HepG2 (cell line): Measurements from ENCODE around the gene UTS2R. TPM values are rescaled to one million over a fixed set of nuclear protein-coding genes. Genes with fewer than 3 reads are reported as not detected.

Source experiments
- CHCHD3 ChIP-seq: sonication (generic); formaldehyde crosslinking; IDR thresholded peaks from 2 replicates; pipeline ENCODE4 v1.8.0; 2022; ENCODE audit warnings: mild to moderate bottlenecking, missing genetic modification reagents, moderate library complexity
- FOXP1 ChIP-seq, 2 experiments: fragments of 450-650 bp in 1 of 2; IDR thresholded peaks; 2 replicates each; pipeline ENCODE4 v1.6.1; 2017 to 2018; ENCODE audit warnings: antibody characterized with exemption in 1 of 2
- GABPA ChIP-seq, 2 experiments: IDR thresholded peaks; 2 replicates each; pipeline ENCODE4 v1.6.1; 2011 to 2016; ENCODE audit warnings: low read depth in 2 of 2, low read length in 1 of 2, missing biosample characterization in 1 of 2, missing genetic modification characterization in 1 of 2
- HOXD1 ChIP-seq: sonication (generic); formaldehyde crosslinking; IDR thresholded peaks from 2 replicates; pipeline ENCODE4 v1.5.0; 2020; ENCODE audit warnings: missing genetic modification reagents
- MEIS2 ChIP-seq: sonication (generic); formaldehyde crosslinking; IDR thresholded peaks from 2 replicates; pipeline ENCODE4 v1.9.0; 2021; ENCODE audit warnings: mild to moderate bottlenecking, missing genetic modification reagents
- NRL ChIP-seq: sonication (generic); formaldehyde crosslinking; IDR thresholded peaks from 2 replicates; pipeline ENCODE4 v1.5.0; 2020; ENCODE audit warnings: missing genetic modification reagents, mild to moderate bottlenecking, moderate library complexity, borderline replicate concordance
- SAP130 ChIP-seq: IDR thresholded peaks from 2 replicates; pipeline ENCODE4 v1.6.1; 2016; ENCODE audit warnings: low read depth
- SATB2 ChIP-seq: sonication (generic); formaldehyde crosslinking; IDR thresholded peaks from 2 replicates; pipeline ENCODE4 v1.5.0; 2020; ENCODE audit warnings: missing genetic modification reagents
- SMC3 ChIP-seq: IDR thresholded peaks from 2 replicates; pipeline ENCODE4 v1.6.1; 2011; ENCODE audit warnings: low read length, improper control_type of control experiment
- SRY ChIP-seq: sonication (generic); formaldehyde crosslinking; IDR thresholded peaks from 2 replicates; pipeline ENCODE4 v1.8.0; 2022; ENCODE audit warnings: mild to moderate bottlenecking, missing genetic modification reagents
- TBX2 ChIP-seq: sonication (generic); formaldehyde crosslinking; IDR thresholded peaks from 2 replicates; pipeline ENCODE4 v1.5.0; 2020; ENCODE audit warnings: missing genetic modification reagents, mild to moderate bottlenecking, borderline replicate concordance
- ZBTB7A ChIP-seq: sonication (generic); formaldehyde crosslinking; IDR thresholded peaks from 2 replicates; pipeline ENCODE4 v1.8.0; 2022; ENCODE audit warnings: mild to moderate bottlenecking, missing genetic modification reagents
- ZNF335 ChIP-seq: sonication (generic); formaldehyde crosslinking; IDR thresholded peaks from 2 replicates; pipeline ENCODE4 v1.4.0; 2020; ENCODE audit warnings: missing genetic modification reagents
- polyA plus RNA-seq, 8 experiments: library from polyadenylated mRNA; depleted of rRNA in 3 of 8; stranded (reverse) in 7 of 8; unstranded in 1 of 8; fragments of >200 nt; fragmentation: Illumina TruSeq in 4 of 8; extraction: Trizol in 4 of 8; gene quantifications; 2 replicates each; pipeline versions ENCODE4 v1.2.1 to v1.2.3, GENCODE V29; 2011 to 2016; ENCODE audit warnings: low read depth in 4 of 8, missing spikeins in 1 of 8, mixed read lengths in 1 of 8; ENCODE audit not compliant: insufficient read depth in 1 of 8
- total RNA-seq, 5 experiments: library from RNA; depleted of rRNA; stranded (reverse); fragments of >200 nt; fragmentation: Illumina TruSeq; extraction: Trizol; gene quantifications; 2 replicates each; pipeline ENCODE4 v1.2.3, GENCODE V29; 2016; ENCODE audit warnings: low read depth in 1 of 5
- TF ChIP-seq, protein P1 (sequence below): sonication (generic); formaldehyde crosslinking; IDR thresholded peaks from 2 replicates; pipeline ENCODE4 v1.8.1; 2023; ENCODE audit warnings: mild to moderate bottlenecking, moderate library complexity, missing genetic modification reagents
- TF ChIP-seq, protein P2 (sequence below): sonication (generic); formaldehyde crosslinking; IDR thresholded peaks from 2 replicates; pipeline ENCODE4 v1.4.0; 2020; ENCODE audit warnings: mild to moderate bottlenecking, low read depth, missing genetic modification reagents
- TF ChIP-seq, protein P3 (sequence below): sonication (generic); formaldehyde crosslinking; IDR thresholded peaks from 2 replicates; pipeline ENCODE4 v1.5.0; 2020; ENCODE audit warnings: mild to moderate bottlenecking, missing genetic modification reagents, moderate library complexity

Gene UTS2R
- total and polyA plus RNA-seq, 2 of the 13 experiments (the other 11 are each of a cell fraction or from before 2014, with no cell fraction given) = 0.13 to 0.15 TPM

DNA sequence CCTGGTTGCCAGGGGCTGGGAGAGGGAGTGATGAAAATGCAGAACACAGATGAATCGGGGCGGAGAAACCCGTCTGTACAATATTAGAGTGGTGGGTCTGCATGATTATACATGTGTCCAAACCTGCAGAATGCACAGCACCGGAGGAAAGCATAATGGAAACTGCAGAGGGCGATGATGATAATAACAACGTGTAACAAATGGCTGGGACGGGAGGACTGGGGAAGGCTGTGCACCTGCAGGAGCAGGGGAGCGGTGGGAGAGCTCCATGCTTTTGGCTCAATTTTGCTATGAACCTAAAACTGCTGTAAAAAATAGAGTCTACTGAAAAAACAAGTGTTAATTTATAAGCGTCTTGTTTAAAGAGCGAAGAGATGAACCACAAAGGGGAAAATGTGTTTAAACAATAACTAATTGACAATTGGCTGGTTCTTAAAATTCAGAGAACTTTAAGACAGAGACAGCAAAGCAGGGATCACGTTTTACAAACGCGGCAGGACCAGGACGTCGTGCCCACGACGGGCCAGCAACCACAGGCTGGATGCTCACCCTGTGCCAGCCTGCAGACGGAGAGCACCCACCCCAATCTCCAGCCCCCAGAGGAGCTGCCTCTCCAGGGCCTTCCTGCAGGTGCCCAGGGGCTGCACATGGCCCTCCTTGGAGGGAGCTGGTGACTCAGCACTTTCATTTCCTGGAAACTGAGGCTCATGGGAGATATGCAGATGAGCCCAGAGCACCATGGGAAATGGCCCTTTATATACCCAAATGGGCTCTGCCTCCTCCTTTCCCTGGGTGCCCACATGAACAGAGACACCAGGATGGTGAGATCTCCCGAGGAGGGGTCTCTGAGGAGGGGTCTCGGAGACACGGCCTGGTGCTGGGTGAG lies 12.9 kb upstream of the UTS2R start, which contains the start of gene TEX19 (continued):
- TF ChIP-seq SRY (CRISPR knock-in tag) (peak; percentile 46; the same call in 1 of the 2 replicates), NRL (peak; percentile 91), TBX2 (CRISPR knock-in tag) (peak; percentile 28; the same call in 1 of the 2 replicates), SATB2 (CRISPR knock-in tag) (no peak), FOXP1 (IDR thresholded peaks at IDR 0.05) (no peak), FOXP1 (CRISPR knock-in tag; IDR thresholded peaks at IDR 0.05) (no peak), CHCHD3 (CRISPR knock-in tag) (peak; percentile 51; the same call in 1 of the 2 replicates), ZNF335 (CRISPR knock-in tag) (no peak), ZBTB7A (CRISPR knock-in tag) (no peak), GABPA (IDR thresholded peaks at IDR 0.05; ENCODE audit: low read depth, low read length) (no peak), GABPA (CRISPR knock-in tag; IDR thresholded peaks at IDR 0.05; ENCODE audit: low read depth) (0 out of 2 replicates have a peak, but pooled peaks have one; percentile 5), SMC3 (peak; percentile 30), HOXD1 (CRISPR knock-in tag) (no peak), SAP130 (CRISPR knock-in tag) (peak; percentile 36; the same call in 1 of the 2 replicates), MEIS2 (CRISPR knock-in tag) (no peak)
- TF ChIP-seq, protein P1, sequence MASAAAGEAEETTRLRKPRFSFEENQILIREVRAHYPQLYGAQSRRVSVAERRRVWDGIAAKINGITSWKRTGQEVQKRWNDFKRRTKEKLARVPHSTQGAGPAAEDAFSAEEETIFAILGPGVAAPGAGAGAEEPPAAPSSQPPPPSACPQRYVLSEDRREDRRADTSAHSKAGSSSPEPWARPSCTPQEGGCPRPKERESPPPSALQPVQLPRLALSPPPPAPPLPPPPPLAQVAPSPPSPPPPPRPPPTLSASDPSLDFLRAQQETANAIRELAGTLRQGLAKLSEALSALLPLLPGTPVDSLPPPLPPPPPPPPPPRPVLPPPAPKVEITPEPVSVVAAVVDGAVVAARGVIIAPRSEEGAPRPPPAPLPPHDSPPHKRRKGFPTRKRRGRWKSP (CRISPR knock-in tag) = 0 out of 2 replicates have a peak, but pooled peaks have one; percentile 35
- TF ChIP-seq, protein P2, sequence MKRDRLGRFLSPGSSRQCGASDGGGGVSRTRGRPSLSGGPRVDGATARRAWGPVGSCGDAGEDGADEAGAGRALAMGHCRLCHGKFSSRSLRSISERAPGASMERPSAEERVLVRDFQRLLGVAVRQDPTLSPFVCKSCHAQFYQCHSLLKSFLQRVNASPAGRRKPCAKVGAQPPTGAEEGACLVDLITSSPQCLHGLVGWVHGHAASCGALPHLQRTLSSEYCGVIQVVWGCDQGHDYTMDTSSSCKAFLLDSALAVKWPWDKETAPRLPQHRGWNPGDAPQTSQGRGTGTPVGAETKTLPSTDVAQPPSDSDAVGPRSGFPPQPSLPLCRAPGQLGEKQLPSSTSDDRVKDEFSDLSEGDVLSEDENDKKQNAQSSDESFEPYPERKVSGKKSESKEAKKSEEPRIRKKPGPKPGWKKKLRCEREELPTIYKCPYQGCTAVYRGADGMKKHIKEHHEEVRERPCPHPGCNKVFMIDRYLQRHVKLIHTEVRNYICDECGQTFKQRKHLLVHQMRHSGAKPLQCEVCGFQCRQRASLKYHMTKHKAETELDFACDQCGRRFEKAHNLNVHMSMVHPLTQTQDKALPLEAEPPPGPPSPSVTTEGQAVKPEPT = 0 out of 2 replicates have a peak, but pooled peaks have one; percentile 45
- TF ChIP-seq, protein P3, sequence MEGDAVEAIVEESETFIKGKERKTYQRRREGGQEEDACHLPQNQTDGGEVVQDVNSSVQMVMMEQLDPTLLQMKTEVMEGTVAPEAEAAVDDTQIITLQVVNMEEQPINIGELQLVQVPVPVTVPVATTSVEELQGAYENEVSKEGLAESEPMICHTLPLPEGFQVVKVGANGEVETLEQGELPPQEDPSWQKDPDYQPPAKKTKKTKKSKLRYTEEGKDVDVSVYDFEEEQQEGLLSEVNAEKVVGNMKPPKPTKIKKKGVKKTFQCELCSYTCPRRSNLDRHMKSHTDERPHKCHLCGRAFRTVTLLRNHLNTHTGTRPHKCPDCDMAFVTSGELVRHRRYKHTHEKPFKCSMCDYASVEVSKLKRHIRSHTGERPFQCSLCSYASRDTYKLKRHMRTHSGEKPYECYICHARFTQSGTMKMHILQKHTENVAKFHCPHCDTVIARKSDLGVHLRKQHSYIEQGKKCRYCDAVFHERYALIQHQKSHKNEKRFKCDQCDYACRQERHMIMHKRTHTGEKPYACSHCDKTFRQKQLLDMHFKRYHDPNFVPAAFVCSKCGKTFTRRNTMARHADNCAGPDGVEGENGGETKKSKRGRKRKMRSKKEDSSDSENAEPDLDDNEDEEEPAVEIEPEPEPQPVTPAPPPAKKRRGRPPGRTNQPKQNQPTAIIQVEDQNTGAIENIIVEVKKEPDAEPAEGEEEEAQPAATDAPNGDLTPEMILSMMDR (CRISPR knock-in tag) = peak; percentile 53
